Measurements from ENCODE around the gene ARHGEF16. TPM values are rescaled to one million over a fixed set of nuclear protein-coding genes. Genes with fewer than 3 reads are reported as not detected.

Gene ARHGEF16
- total and polyA plus RNA-seq, 11 donors = 0.31 to 1.4 (median 0.51) TPM

DNA sequence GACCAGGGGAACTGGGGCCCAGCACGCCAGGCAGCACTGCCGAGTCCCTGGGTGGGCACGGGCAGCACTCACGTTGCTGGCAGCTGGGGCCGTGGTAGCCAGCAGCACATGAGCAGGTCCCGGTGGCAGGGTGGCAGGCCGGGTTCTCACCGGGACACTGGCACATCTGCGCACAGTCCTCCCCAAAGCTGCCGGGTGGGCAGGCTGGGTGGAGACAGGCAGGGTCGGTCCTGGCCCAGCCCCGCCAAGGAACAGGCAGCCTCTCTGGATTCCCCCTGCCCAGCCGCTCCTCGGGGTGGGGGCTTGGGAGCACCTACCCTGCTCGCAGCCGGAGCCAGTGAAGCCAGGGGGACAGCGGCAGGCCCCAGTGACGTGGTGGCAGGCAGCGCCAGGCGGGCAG is 42.5 kb downstream of the ARHGEF16 start:
- Histone ChIP-seq H3K4me1 (no peaks in the 10 kb centered on the region), H3K9me3 (no peaks in the 10 kb centered on the region), H3K4me3 (no peak overlapping the region), H3K27ac (no peak overlapping the region), H3K27me3 (no peaks in the 10 kb centered on the region), H3K36me3 (peaks cover 0 to 3% (median 0%) of the 10 kb centered on the region in 9 donors)
- 95 to 98% (median 95%) methylated on average over 8 to 20 of the region's 20 CpGs for WGBS, 4 donors
- intact Hi-C loops (cut with DNase I) = loop anchor here in 6 of 10 donors (10.0 kb wide), 2 partner anchors 68 to 228 kb away; no protein-coding TSS in a partner anchor
- TF ChIP-seq, protein P1, sequence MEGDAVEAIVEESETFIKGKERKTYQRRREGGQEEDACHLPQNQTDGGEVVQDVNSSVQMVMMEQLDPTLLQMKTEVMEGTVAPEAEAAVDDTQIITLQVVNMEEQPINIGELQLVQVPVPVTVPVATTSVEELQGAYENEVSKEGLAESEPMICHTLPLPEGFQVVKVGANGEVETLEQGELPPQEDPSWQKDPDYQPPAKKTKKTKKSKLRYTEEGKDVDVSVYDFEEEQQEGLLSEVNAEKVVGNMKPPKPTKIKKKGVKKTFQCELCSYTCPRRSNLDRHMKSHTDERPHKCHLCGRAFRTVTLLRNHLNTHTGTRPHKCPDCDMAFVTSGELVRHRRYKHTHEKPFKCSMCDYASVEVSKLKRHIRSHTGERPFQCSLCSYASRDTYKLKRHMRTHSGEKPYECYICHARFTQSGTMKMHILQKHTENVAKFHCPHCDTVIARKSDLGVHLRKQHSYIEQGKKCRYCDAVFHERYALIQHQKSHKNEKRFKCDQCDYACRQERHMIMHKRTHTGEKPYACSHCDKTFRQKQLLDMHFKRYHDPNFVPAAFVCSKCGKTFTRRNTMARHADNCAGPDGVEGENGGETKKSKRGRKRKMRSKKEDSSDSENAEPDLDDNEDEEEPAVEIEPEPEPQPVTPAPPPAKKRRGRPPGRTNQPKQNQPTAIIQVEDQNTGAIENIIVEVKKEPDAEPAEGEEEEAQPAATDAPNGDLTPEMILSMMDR (IDR thresholded peaks at IDR 0.05) = no peak
- TF ChIP-seq POLR2A (IDR thresholded peaks at IDR 0.05) = no peak
- DNase-seq (no peak), ATAC-seq (no peak)

GRCh38 chr1:3497521-3497920 is 43.1 kb downstream of the ARHGEF16 start:
- Histone ChIP-seq H3K27me3 (no peaks in the 10 kb centered on the region), H3K36me3 (peaks cover 0 to 3% (median 0%) of the 10 kb centered on the region in 9 donors), H3K27ac (no peak overlapping the region), H3K4me1 (no peaks in the 10 kb centered on the region), H3K9me3 (no peaks in the 10 kb centered on the region), H3K4me3 (no peak overlapping the region)
- TF ChIP-seq, protein P1 (IDR thresholded peaks at IDR 0.05) = no peak
- no peak for TF ChIP-seq POLR2A (IDR thresholded peaks at IDR 0.05)
- no peak for DNase-seq
- 81 to 95% (median 86%) methylated on average over 7 to 19 of the region's 19 CpGs for WGBS, 4 donors
- no peak for ATAC-seq
- intact Hi-C loops (cut with DNase I) = loop anchor here in 6 of 10 donors (10.0 kb wide), 2 partner anchors 67 to 227 kb away; no protein-coding TSS in a partner anchor

DNA sequence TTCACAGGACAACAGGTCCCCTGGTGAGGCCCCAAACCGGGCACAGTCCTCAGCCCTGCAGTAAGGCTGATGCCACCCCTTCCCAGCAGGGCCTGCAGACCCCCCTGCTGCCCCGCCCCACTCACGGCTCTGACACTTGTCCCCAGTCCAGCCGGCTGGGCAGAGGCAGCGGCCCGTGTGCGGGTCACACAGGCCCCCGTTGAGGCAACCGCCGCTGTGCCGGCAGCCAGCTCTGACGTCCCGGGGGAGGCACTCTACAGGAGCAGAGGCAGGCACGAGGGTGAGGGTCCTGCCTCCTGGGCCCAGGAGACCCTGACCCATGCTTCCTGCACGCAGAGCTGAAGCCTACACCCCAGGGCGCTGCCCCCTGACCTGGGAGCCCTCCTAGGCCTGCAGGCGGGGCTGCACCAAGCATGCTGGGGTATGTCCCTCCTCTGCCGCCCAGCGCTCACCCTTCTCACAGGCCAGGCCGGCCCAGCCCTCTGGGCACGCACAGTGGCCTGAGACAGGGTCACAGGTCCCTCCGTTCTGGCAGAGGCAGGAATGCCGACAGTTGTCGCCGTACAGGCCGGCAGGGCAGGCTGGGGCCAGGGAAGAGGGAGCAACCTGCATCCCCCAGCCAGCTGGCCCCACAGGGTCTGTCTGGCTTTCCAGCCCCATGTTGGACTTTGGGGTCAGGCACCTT is 43.9 kb downstream of the ARHGEF16 start:
- Histone ChIP-seq H3K36me3 (peaks cover 0 to 3% (median 0%) of the 10 kb centered on the region in 9 donors), H3K27me3 (no peaks in the 10 kb centered on the region), H3K9me3 (no peaks in the 10 kb centered on the region), H3K4me3 (no peak overlapping the region), H3K27ac (no peak overlapping the region), H3K4me1 (no peaks in the 10 kb centered on the region)
- WGBS, 4 donors = 87 to 93% (median 90%) methylated on average over 11 to 26 of the region's 26 CpGs
- intact Hi-C loops (cut with DNase I) = loop anchor here in 6 of 10 donors (10.0 kb wide), 2 partner anchors 66 to 226 kb away; no protein-coding TSS in a partner anchor
- TF ChIP-seq, protein P1 (IDR thresholded peaks at IDR 0.05) = no peak
- TF ChIP-seq POLR2A (IDR thresholded peaks at IDR 0.05) = no peak
- no peak for DNase-seq
- ATAC-seq = no peak

GRCh38 chr1:3498986-3499385 is 44.5 kb downstream of the ARHGEF16 start:
- no peaks in the 10 kb centered on the region for H3K27me3 ChIP-seq
- DNase-seq (no peak), ATAC-seq (no peak)
- H3K36me3 ChIP-seq = peaks cover 0 to 3% (median 0%) of the 10 kb centered on the region in 9 donors
- TF ChIP-seq, protein P1 (IDR thresholded peaks at IDR 0.05) = no peak
- TF ChIP-seq POLR2A (IDR thresholded peaks at IDR 0.05) = no peak
- H3K4me3 ChIP-seq = no peak overlapping the region
- no peaks in the 10 kb centered on the region for H3K4me1 ChIP-seq
- no peaks in the 10 kb centered on the region for H3K9me3 ChIP-seq
- no peak overlapping the region for H3K27ac ChIP-seq
- WGBS, 4 donors = 87 to 95% (median 90%) methylated on average over 5 to 8 of the region's 8 CpGs
- intact Hi-C loops (cut with DNase I) = loop anchor here in 6 of 10 donors (10.0 kb wide), 2 partner anchors 66 to 226 kb away; no protein-coding TSS in a partner anchor

Measured in heart left ventricle (tissue), 16 donors.